Skeletal muscle satellite cell (primary cell): ENCODE results near the gene TAF7.
"Not testable (repeated sequence)": the region's sequence is repeated elsewhere in the genome, so short reads cannot be mapped to it uniquely, and the experiment has no call there.

ENCODE experiments used
- H3K27me3 ChIP-seq: 2 replicates; pipeline ENCODE4 v1.7.0; 2013; ENCODE audit warnings: low read length; ENCODE audit not compliant: control insufficient read depth, insufficient read depth
- H3K36me3 ChIP-seq: 2 replicates; pipeline ENCODE4 v1.7.0; 2013; ENCODE audit warnings: mild to moderate bottlenecking, control low read depth, low read length; ENCODE audit not compliant: insufficient read depth
- H3K4me1 ChIP-seq: 2 replicates; pipeline ENCODE4 v1.7.0; 2013; ENCODE audit warnings: low read length; ENCODE audit not compliant: control insufficient read depth, insufficient read depth
- H3K4me2 ChIP-seq: 2 replicates; pipeline ENCODE4 v1.7.0; 2013; ENCODE audit warnings: mild to moderate bottlenecking, low read length
- H3K4me3 ChIP-seq: 2 replicates; pipeline ENCODE4 v1.7.0; 2013; ENCODE audit warnings: low read length
- H3K9ac ChIP-seq: 2 replicates; pipeline ENCODE4 v1.7.0; 2013; ENCODE audit warnings: mild to moderate bottlenecking, low read depth, low read length, moderate library complexity
- H3K9me3 ChIP-seq: replicated peaks from 2 replicates; pipeline ENCODE4 v1.7.0; 2013; ENCODE audit warnings: mild to moderate bottlenecking, control low read depth, low read length

The TAF7 gene

GRCh38 chr5:141330299-141331080, 9.9 kb upstream of the TAF7 start, which contains the start of gene PCDHGA1:
Gene PCDHGA1 (plus strand): TSS chr5:141330514.
- peak within 1 kb of the TSS; percentile 75 for H3K4me2 ChIP-seq
- no peaks in the 10 kb centered on the region for H3K4me1 ChIP-seq
- H3K36me3 ChIP-seq, result no peaks in the 10 kb centered on the region
- H3K9ac ChIP-seq, result peak within 1 kb of the TSS; percentile 67
- peak within 1 kb of the TSS; percentile 60 for H3K4me3 ChIP-seq
- H3K27me3 ChIP-seq, result no peaks in the 10 kb centered on the region
- peaks cover 7% of the 10 kb centered on the region for H3K9me3 ChIP-seq

- Histone ChIP-seq H3K9me3 (peaks cover 7% of the 10 kb centered on the region), H3K27me3 (no peaks in the 10 kb centered on the region), H3K4me2 (no peak overlapping the region)
These were observed 7.6 kb upstream of the TAF7 start for GRCh38 chr5:141328231-141328630.

GRCh38 chr5:141326088-141326854, 5.7 kb upstream of the TAF7 start:
- Histone ChIP-seq H3K4me3 (peak overlapping the region; percentile 70), H3K27me3 (no peaks in the 10 kb centered on the region), H3K9ac (peak overlapping the region; percentile 80), H3K4me1 (no peaks in the 10 kb centered on the region), H3K4me2 (peak overlapping the region; percentile 85), H3K9me3 (peaks cover 4% of the 10 kb centered on the region), H3K36me3 (no peaks in the 10 kb centered on the region)

More at GRCh38 chr5:141328231-141328630, 7.6 kb upstream of the TAF7 start:
- no peaks in the 10 kb centered on the region for H3K36me3 ChIP-seq
- no peak overlapping the region for H3K4me3 ChIP-seq
- H3K4me1 ChIP-seq, result no peaks in the 10 kb centered on the region
- H3K9ac ChIP-seq, result no peak overlapping the region

GRCh38 chr5:141322261-141322660, 1.7 kb upstream of the TAF7 start:
- Histone ChIP-seq H3K9me3 (peaks cover 20% of the 10 kb centered on the region), H3K4me2 (no peak overlapping the region), H3K4me1 (no peaks in the 10 kb centered on the region), H3K27me3 (no peaks in the 10 kb centered on the region), H3K9ac (no peak overlapping the region), H3K4me3 (no peak overlapping the region), H3K36me3 (peaks cover 23% of the 10 kb centered on the region)

GRCh38 chr5:141319699-141320098, 885 bp downstream of the TAF7 start:
- H3K4me1 ChIP-seq, result no peaks in the 10 kb centered on the region
- H3K9me3 ChIP-seq, result peaks cover 31% of the 10 kb centered on the region
- H3K9ac ChIP-seq, result no peak overlapping the region
- H3K36me3 ChIP-seq, result peaks cover 34% of the 10 kb centered on the region
- peak overlapping the region; percentile 83 for H3K4me3 ChIP-seq
- H3K4me2 ChIP-seq, result peak overlapping the region; percentile 77
- no peaks in the 10 kb centered on the region for H3K27me3 ChIP-seq

GRCh38 chr5:141319202-141319601, 1.4 kb downstream of the TAF7 start:
- H3K9ac ChIP-seq, result no peak overlapping the region
- peak overlapping the region; percentile 83 for H3K4me3 ChIP-seq

GRCh38 chr5:141316963-141317362, 3.6 kb downstream of the TAF7 start:
- not testable (repeated sequence) for H3K4me3 ChIP-seq, H3K9ac ChIP-seq, H3K4me2 ChIP-seq, H3K27me3 ChIP-seq, H3K4me1 ChIP-seq
- H3K9me3 ChIP-seq, result peaks cover 31% of the 10 kb centered on the region
- peaks cover 34% of the 10 kb centered on the region for H3K36me3 ChIP-seq

More at GRCh38 chr5:141319202-141319601, 1.4 kb downstream of the TAF7 start:
- H3K4me1 ChIP-seq, result no peaks in the 10 kb centered on the region
- peak overlapping the region; percentile 77 for H3K4me2 ChIP-seq
- peaks cover 31% of the 10 kb centered on the region for H3K9me3 ChIP-seq
- no peaks in the 10 kb centered on the region for H3K27me3 ChIP-seq
- peaks cover 34% of the 10 kb centered on the region for H3K36me3 ChIP-seq

- Histone ChIP-seq H3K9me3 (peaks cover 17% of the 10 kb centered on the region), H3K4me2 (no peak overlapping the region), H3K27me3 (no peaks in the 10 kb centered on the region), H3K4me1 (no peaks in the 10 kb centered on the region), H3K36me3 (peaks cover 22% of the 10 kb centered on the region), H3K9ac (no peak overlapping the region), H3K4me3 (no peak overlapping the region)
These were observed 6.9 kb downstream of the TAF7 start for GRCh38 chr5:141313711-141314110.

GRCh38 chr5:141306630-141307029, 14.0 kb downstream of the TAF7 start:
- Histone ChIP-seq H3K27me3 (no peaks in the 10 kb centered on the region), H3K9me3 (peaks cover 9% of the 10 kb centered on the region), H3K9ac (no peak overlapping the region), H3K4me2 (no peak overlapping the region), H3K4me1 (no peaks in the 10 kb centered on the region), H3K4me3 (no peak overlapping the region), H3K36me3 (no peaks in the 10 kb centered on the region)

GRCh38 chr5:141303756-141304155, 16.8 kb downstream of the TAF7 start, which contains the start of gene SLC25A2:
Gene SLC25A2 (minus strand): TSS chr5:141304049. CDS start chr5:141303865, 184 bp downstream.
- peaks cover 9% of the 10 kb centered on the region for H3K9me3 ChIP-seq
- H3K27me3 ChIP-seq, result no peaks in the 10 kb centered on the region
- no peaks in the 10 kb centered on the region for H3K36me3 ChIP-seq
- H3K9ac ChIP-seq, result no peak within 1 kb of the TSS
- H3K4me1 ChIP-seq, result no peaks in the 10 kb centered on the region
- H3K4me2 ChIP-seq, result no peak within 1 kb of the TSS
- no peak within 1 kb of the TSS for H3K4me3 ChIP-seq

- no peak overlapping the region for H3K4me2 ChIP-seq
These were observed 22.2 kb downstream of the TAF7 start for GRCh38 chr5:141298376-141298775.

More at GRCh38 chr5:141298376-141298775, 22.2 kb downstream of the TAF7 start:
- H3K9me3 ChIP-seq, result peaks cover under 1% of the 10 kb centered on the region
- no peaks in the 10 kb centered on the region for H3K27me3 ChIP-seq
- H3K4me3 ChIP-seq, result no peak overlapping the region
- no peaks in the 10 kb centered on the region for H3K36me3 ChIP-seq
- H3K9ac ChIP-seq, result no peak overlapping the region
- H3K4me1 ChIP-seq, result no peaks in the 10 kb centered on the region
